Mesendoderm (in vitro differentiated cells): ENCODE measurements around the gene CLCN3.

Source experiments
- DNase-seq: peaks from one replicate; pipeline ENCODE4 v3.0.0; 2013
- H2AK5ac ChIP-seq: 2 replicates; pipeline ENCODE4 v1.6.1; 2013; ENCODE audit warnings: low read length, inconsistent platforms
- H2BK120ac ChIP-seq: 2 replicates; pipeline ENCODE4 v1.6.1; 2013; ENCODE audit warnings: low read depth, mild to moderate bottlenecking, low read length, moderate library complexity, mixed read lengths
- H2BK15ac ChIP-seq: replicated peaks from 2 replicates; pipeline ENCODE4 v1.6.1; 2013; ENCODE audit warnings: low read depth, mild to moderate bottlenecking, moderate library complexity
- H2BK5ac ChIP-seq: 2 replicates; pipeline ENCODE4 v1.6.1; 2013; ENCODE audit warnings: low read length, inconsistent platforms
- H3K18ac ChIP-seq: 2 replicates; pipeline ENCODE4 v1.6.1; 2013; ENCODE audit warnings: mild to moderate bottlenecking, low read length, mixed read lengths
- H3K23ac ChIP-seq: one replicate; pipeline ENCODE4 v1.6.1; 2013; ENCODE audit warnings: low read length
- H3K27ac ChIP-seq: 2 replicates; pipeline ENCODE4 v1.5.1; 2013; ENCODE audit warnings: low read depth, mild to moderate bottlenecking, inconsistent platforms, low read length, moderate library complexity
- H3K27me3 ChIP-seq: 2 replicates; pipeline ENCODE4 v1.6.1; 2013; ENCODE audit warnings: low read length, control low read depth, mild to moderate bottlenecking, inconsistent platforms; ENCODE audit not compliant: insufficient read depth, poor library complexity
- H3K36me3 ChIP-seq: 2 replicates; pipeline ENCODE4 v1.6.1; 2013; ENCODE audit warnings: low read length, inconsistent platforms; ENCODE audit not compliant: control insufficient read depth, insufficient read depth
- H3K4ac ChIP-seq: one replicate; pipeline ENCODE4 v1.6.1; 2013; ENCODE audit warnings: low read depth, mild to moderate bottlenecking, low read length, moderate library complexity
- H3K4me1 ChIP-seq: 2 replicates; pipeline ENCODE4 v1.6.1; 2013; ENCODE audit warnings: low read depth, low read length, inconsistent platforms; ENCODE audit not compliant: control insufficient read depth
- H3K4me2 ChIP-seq: 2 replicates; pipeline ENCODE4 v1.6.1; 2013; ENCODE audit warnings: low read length
- H3K4me3 ChIP-seq: 2 replicates; pipeline ENCODE4 v1.5.1; 2013; ENCODE audit warnings: mild to moderate bottlenecking, low read length
- H3K56ac ChIP-seq: one replicate; pipeline ENCODE4 v1.6.1; 2013; ENCODE audit warnings: low read length
- H3K79me1 ChIP-seq: 2 replicates; pipeline ENCODE4 v1.6.1; 2013; ENCODE audit warnings: low read length, inconsistent platforms
- H3K79me2 ChIP-seq: 2 replicates; pipeline ENCODE4 v1.6.1; 2013; ENCODE audit warnings: mild to moderate bottlenecking, low read length; ENCODE audit not compliant: control insufficient read depth, insufficient read depth
- H3K9ac ChIP-seq: 2 replicates; pipeline ENCODE4 v1.6.1; 2013; ENCODE audit warnings: low read length, inconsistent platforms
- H4K5ac ChIP-seq: one replicate; pipeline ENCODE4 v1.6.1; 2013; ENCODE audit warnings: low read length
- H4K8ac ChIP-seq: one replicate; pipeline ENCODE4 v1.6.1; 2013; ENCODE audit warnings: low read depth, mild to moderate bottlenecking, control low read depth, low read length, moderate library complexity
- WGBS: extraction: QIAGEN DNeasy Blood & Tissue Kit; methylation state at CpG from one replicate; pipeline ENCODE4 v1.1.7; 2013; ENCODE audit warnings: low lambda C conversion rate, missing lambda C conversion rate; ENCODE audit not compliant: insufficient coverage; ENCODE audit errors: extremely low coverage; 5-methylcytosine and 5-hydroxymethylcytosine counted together

The CLCN3 gene

GRCh38 chr4:169663402-169663801 is 43.0 kb downstream of the CLCN3 start:
- no peak overlapping the region for H4K5ac ChIP-seq
- H3K36me3 ChIP-seq = no peaks in the 10 kb centered on the region
- DNase-seq = no peak
- H3K27ac ChIP-seq = no peak overlapping the region
- H3K79me1 ChIP-seq = peaks cover 1% of the 10 kb centered on the region
- H2AK5ac ChIP-seq = no peak overlapping the region
- no peak overlapping the region for H3K4me2 ChIP-seq
- no peak overlapping the region for H2BK5ac ChIP-seq
- no peak overlapping the region for H2BK15ac ChIP-seq
- H2BK120ac ChIP-seq = no peak overlapping the region
- no peak overlapping the region for H3K56ac ChIP-seq
- no peaks in the 10 kb centered on the region for H3K4me1 ChIP-seq
- no CpG with 5 or more reads among the region's 2 CpGs for WGBS
- no peak overlapping the region for H3K9ac ChIP-seq
- H4K8ac ChIP-seq = no peak overlapping the region
- no peak overlapping the region for H3K23ac ChIP-seq
- no peak overlapping the region for H3K4me3 ChIP-seq
- H3K4ac ChIP-seq = no peak overlapping the region
- no peaks in the 10 kb centered on the region for H3K27me3 ChIP-seq
- peaks cover 2% of the 10 kb centered on the region for H3K79me2 ChIP-seq
- no peak overlapping the region for H3K18ac ChIP-seq

- Histone ChIP-seq H3K27me3 (no peaks in the 10 kb centered on the region), H3K23ac (no peak overlapping the region), H3K79me2 (peaks cover 2% of the 10 kb centered on the region), H2BK120ac (no peak overlapping the region), H4K5ac (no peak overlapping the region), H3K79me1 (peaks cover 1% of the 10 kb centered on the region), H3K4ac (no peak overlapping the region), H3K56ac (no peak overlapping the region), H3K36me3 (no peaks in the 10 kb centered on the region), H3K4me2 (no peak overlapping the region), H4K8ac (no peak overlapping the region), H3K27ac (no peak overlapping the region), H2BK5ac (no peak overlapping the region), H2AK5ac (no peak overlapping the region), H3K9ac (no peak overlapping the region), H3K18ac (no peak overlapping the region), H3K4me1 (no peaks in the 10 kb centered on the region), H3K4me3 (no peak overlapping the region), H2BK15ac (no peak overlapping the region)
- WGBS = no CpG with 5 or more reads among the region's 2 CpGs
- no peak for DNase-seq
Measured at GRCh38 chr4:169663831-169664230, 43.5 kb downstream of the CLCN3 start.

- H2BK15ac ChIP-seq = no peak overlapping the region
- H3K79me1 ChIP-seq = peaks cover 1% of the 10 kb centered on the region
- H3K79me2 ChIP-seq = peaks cover 2% of the 10 kb centered on the region
- WGBS = no CpG with 5 or more reads among the region's 4 CpGs
- H3K23ac ChIP-seq = no peak overlapping the region
- H3K36me3 ChIP-seq = no peaks in the 10 kb centered on the region
- no peaks in the 10 kb centered on the region for H3K4me1 ChIP-seq
- no peak overlapping the region for H3K18ac ChIP-seq
- no peak overlapping the region for H4K8ac ChIP-seq
- no peak overlapping the region for H3K4me2 ChIP-seq
- H3K4ac ChIP-seq = no peak overlapping the region
- no peak overlapping the region for H3K56ac ChIP-seq
- H3K4me3 ChIP-seq = no peak overlapping the region
- no peak overlapping the region for H2BK120ac ChIP-seq
- no peak overlapping the region for H3K27ac ChIP-seq
- no peak for DNase-seq
- H3K27me3 ChIP-seq = no peaks in the 10 kb centered on the region
- H2BK5ac ChIP-seq = no peak overlapping the region
- no peak overlapping the region for H4K5ac ChIP-seq
- H2AK5ac ChIP-seq = no peak overlapping the region
- no peak overlapping the region for H3K9ac ChIP-seq
Measured at GRCh38 chr4:169664615-169665014, 44.2 kb downstream of the CLCN3 start.

- Histone ChIP-seq H3K4ac (no peak overlapping the region), H2BK120ac (no peak overlapping the region), H3K18ac (no peak overlapping the region), H3K4me2 (no peak overlapping the region), H4K5ac (no peak overlapping the region), H2BK15ac (no peak overlapping the region), H2AK5ac (no peak overlapping the region), H3K79me1 (peaks cover 1% of the 10 kb centered on the region), H3K79me2 (peaks cover 2% of the 10 kb centered on the region), H3K4me1 (no peaks in the 10 kb centered on the region), H3K4me3 (no peak overlapping the region), H3K56ac (no peak overlapping the region), H4K8ac (no peak overlapping the region), H3K9ac (no peak overlapping the region), H2BK5ac (no peak overlapping the region), H3K36me3 (no peaks in the 10 kb centered on the region), H3K23ac (no peak overlapping the region), H3K27me3 (no peaks in the 10 kb centered on the region), H3K27ac (no peak overlapping the region)
- DNase-seq = no peak
- WGBS = no CpG with 5 or more reads among the region's 2 CpGs
Measured at GRCh38 chr4:169665046-169665737, 44.8 kb downstream of the CLCN3 start.

GRCh38 chr4:169668069-169668721 is 47.8 kb downstream of the CLCN3 start:
- no peak overlapping the region for H3K56ac ChIP-seq
- WGBS = 100% methylated on average over 1 of the region's 6 CpGs
- H3K4me3 ChIP-seq = no peak overlapping the region
- no peak overlapping the region for H2BK120ac ChIP-seq
- H4K5ac ChIP-seq = no peak overlapping the region
- no peak overlapping the region for H3K18ac ChIP-seq
- peaks cover 1% of the 10 kb centered on the region for H3K79me1 ChIP-seq
- no peaks in the 10 kb centered on the region for H3K27me3 ChIP-seq
- H2BK5ac ChIP-seq = no peak overlapping the region
- H3K36me3 ChIP-seq = no peaks in the 10 kb centered on the region
- no peak overlapping the region for H4K8ac ChIP-seq
- peaks cover 2% of the 10 kb centered on the region for H3K79me2 ChIP-seq
- H3K27ac ChIP-seq = no peak overlapping the region
- H2AK5ac ChIP-seq = no peak overlapping the region
- H3K23ac ChIP-seq = no peak overlapping the region
- H3K4me1 ChIP-seq = no peaks in the 10 kb centered on the region
- no peak for DNase-seq
- no peak overlapping the region for H3K4ac ChIP-seq
- H3K4me2 ChIP-seq = no peak overlapping the region
- H3K9ac ChIP-seq = no peak overlapping the region
- no peak overlapping the region for H2BK15ac ChIP-seq
